WERI-Rb-1 (cell line): ENCODE measurements around the gene USP32.

Experiments used
- DNase-seq: peaks from one replicate; pipeline ENCODE4 v3.0.0-alpha.2; 2020
- H3K27ac ChIP-seq: fragments of 250-450 bp; sonication (Bioruptor Pico); 2 replicates; pipeline ENCODE4 v1.5.1; 2020; ENCODE audit warnings: mild to moderate bottlenecking, moderate library complexity
- H3K27me3 ChIP-seq: fragments of 250-450 bp; sonication (Bioruptor Pico); 2 replicates; pipeline ENCODE4 v1.5.1; 2021; ENCODE audit warnings: mild to moderate bottlenecking, low read depth, moderate library complexity; ENCODE audit not compliant: insufficient read depth, severe bottlenecking
- H3K36me3 ChIP-seq: fragments of 250-450 bp; sonication (Bioruptor Pico); 2 replicates; pipeline ENCODE4 v1.5.1; 2020; ENCODE audit warnings: mild to moderate bottlenecking, moderate library complexity
- H3K4me3 ChIP-seq: 2 replicates; pipeline ENCODE4 v1.5.1; 2011; ENCODE audit warnings: low read depth, mild to moderate bottlenecking, control low read depth, low read length
- H3K9me3 ChIP-seq: fragments of 250-450 bp; sonication (Bioruptor Pico); 2 replicates; pipeline ENCODE4 v1.5.1; 2021; ENCODE audit warnings: mild to moderate bottlenecking, moderate library complexity; ENCODE audit not compliant: severe bottlenecking
- TF ChIP-seq, protein P1 (sequence below): IDR thresholded peaks from 2 replicates; pipeline ENCODE4 v1.5.1; 2011; ENCODE audit warnings: low read depth, mild to moderate bottlenecking, control low read depth, inconsistent platforms, low read length

Gene USP32

DNA sequence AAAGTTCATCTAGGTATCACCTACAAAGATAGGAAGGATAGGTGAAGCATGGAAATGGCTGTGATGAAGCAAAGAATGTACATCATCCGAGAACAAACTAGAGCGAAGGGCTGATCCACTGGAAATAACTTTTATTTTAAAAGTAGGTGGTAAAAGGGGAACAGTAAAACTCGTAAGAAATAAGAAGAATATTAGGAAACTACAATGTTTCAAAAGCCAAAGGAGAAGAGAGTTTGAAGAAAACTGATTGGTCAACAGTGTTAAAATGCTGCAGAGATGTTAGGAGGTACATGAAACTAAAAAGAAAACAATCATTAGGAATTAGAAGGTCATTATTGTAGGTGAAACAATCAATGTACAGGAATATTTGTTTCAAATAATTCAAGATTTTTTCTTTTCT lies 108.1 kb downstream of the USP32 start:
- no peaks in the 10 kb centered on the region for H3K9me3 ChIP-seq
- no peak for DNase-seq
- no peaks in the 10 kb centered on the region for H3K27me3 ChIP-seq
- H3K36me3 ChIP-seq = peaks cover 23% of the 10 kb centered on the region
- H3K27ac ChIP-seq = no peak overlapping the region
- H3K4me3 ChIP-seq = no peak overlapping the region
- TF ChIP-seq, protein P1, sequence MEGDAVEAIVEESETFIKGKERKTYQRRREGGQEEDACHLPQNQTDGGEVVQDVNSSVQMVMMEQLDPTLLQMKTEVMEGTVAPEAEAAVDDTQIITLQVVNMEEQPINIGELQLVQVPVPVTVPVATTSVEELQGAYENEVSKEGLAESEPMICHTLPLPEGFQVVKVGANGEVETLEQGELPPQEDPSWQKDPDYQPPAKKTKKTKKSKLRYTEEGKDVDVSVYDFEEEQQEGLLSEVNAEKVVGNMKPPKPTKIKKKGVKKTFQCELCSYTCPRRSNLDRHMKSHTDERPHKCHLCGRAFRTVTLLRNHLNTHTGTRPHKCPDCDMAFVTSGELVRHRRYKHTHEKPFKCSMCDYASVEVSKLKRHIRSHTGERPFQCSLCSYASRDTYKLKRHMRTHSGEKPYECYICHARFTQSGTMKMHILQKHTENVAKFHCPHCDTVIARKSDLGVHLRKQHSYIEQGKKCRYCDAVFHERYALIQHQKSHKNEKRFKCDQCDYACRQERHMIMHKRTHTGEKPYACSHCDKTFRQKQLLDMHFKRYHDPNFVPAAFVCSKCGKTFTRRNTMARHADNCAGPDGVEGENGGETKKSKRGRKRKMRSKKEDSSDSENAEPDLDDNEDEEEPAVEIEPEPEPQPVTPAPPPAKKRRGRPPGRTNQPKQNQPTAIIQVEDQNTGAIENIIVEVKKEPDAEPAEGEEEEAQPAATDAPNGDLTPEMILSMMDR = no peak

DNA sequence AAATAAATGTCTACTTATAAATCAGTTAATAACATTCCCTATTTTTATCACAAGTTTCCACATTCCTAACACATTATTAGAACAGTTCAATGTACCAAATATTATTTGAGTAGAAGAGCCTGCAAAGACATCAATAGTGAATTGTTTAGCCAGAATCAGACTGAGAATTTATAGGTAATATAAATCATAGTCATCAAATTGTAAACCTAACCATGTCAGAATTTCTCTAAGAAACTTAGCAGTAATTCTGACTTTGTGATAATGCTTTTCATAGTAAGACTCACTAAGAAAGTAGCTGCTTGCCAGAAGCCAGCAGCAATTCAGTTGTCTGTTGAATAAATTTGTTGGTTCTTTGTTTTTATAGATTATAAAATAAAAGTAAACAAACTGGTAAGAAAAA lies 111.3 kb downstream of the USP32 start:
- H3K9me3 ChIP-seq = no peaks in the 10 kb centered on the region
- H3K27ac ChIP-seq = no peak overlapping the region
- TF ChIP-seq, protein P1 = no peak
- H3K36me3 ChIP-seq = no peaks in the 10 kb centered on the region
- no peak overlapping the region for H3K4me3 ChIP-seq
- H3K27me3 ChIP-seq = no peaks in the 10 kb centered on the region
- no peak for DNase-seq

DNA sequence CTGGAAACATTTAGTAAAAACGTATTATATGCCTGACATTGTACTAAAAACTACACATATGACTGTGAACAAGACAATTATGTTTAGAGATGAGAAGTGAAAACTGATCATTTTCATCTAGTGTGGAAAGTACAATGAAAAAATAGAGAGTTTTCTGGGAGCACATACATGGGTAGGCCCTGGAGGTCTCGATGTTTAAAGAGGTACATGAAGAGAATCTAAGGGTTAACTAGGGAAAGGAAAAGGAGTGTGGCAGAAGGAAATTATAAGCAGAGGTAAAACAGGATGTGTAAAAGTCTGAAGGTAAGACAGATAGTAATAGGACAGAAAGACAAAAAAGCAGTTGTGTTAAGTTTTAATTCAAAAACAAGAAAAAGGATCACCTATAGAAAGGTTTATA lies 113.7 kb downstream of the USP32 start:
- no peak overlapping the region for H3K4me3 ChIP-seq
- no peak overlapping the region for H3K27ac ChIP-seq
- TF ChIP-seq, protein P1 = no peak
- H3K9me3 ChIP-seq = no peaks in the 10 kb centered on the region
- H3K36me3 ChIP-seq = no peaks in the 10 kb centered on the region
- no peak for DNase-seq
- H3K27me3 ChIP-seq = no peaks in the 10 kb centered on the region

DNA sequence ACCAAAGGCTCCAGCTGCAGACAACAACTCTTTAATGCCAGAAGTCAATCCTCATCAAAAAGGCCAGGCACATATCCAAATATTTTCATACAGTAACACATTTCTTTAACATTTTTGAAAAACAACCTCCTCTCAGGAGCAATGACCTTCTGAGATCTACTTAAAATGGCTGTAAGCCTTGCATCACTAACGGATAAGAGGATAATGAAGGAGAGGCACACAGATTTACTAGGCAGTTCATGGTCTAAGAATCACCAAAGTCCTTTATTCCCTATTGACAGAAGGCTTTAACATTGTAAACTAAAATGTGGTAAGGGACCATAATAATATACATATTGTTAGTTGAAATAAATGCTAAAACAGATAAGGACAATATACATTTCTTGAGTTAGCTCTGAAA lies 114.7 kb downstream of the USP32 start:
- no peak overlapping the region for H3K4me3 ChIP-seq
- H3K9me3 ChIP-seq = no peaks in the 10 kb centered on the region
- TF ChIP-seq, protein P1 = no peak

DNA sequence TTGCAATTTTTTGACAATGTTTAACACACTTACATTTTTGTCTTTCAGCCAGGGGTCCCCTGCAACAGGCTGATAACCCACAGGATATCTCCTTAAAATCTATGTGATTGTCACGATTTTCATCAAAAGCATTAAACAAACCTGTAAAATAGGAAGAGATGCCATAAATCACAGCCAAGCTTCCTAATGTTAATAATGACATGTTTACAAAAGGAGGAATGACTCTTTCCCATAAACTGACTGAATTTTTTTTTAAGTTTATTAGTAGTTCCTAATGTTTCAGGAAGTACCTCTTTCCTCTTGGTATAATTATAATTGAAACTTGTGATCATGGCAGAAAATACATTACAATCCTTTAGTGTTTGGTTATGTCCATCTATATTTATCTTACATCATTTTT lies 122.5 kb downstream of the USP32 start:
- TF ChIP-seq, protein P1 = no peak
- H3K27ac ChIP-seq = no peak overlapping the region
- no peak for DNase-seq
- H3K9me3 ChIP-seq = no peaks in the 10 kb centered on the region
- H3K27me3 ChIP-seq = no peaks in the 10 kb centered on the region
- H3K4me3 ChIP-seq = no peak overlapping the region
- H3K36me3 ChIP-seq = peaks cover 16% of the 10 kb centered on the region

More for the DNA sequence above, 114.7 kb downstream of the USP32 start:
- H3K36me3 ChIP-seq = no peaks in the 10 kb centered on the region
- no peak for DNase-seq
- H3K27me3 ChIP-seq = no peaks in the 10 kb centered on the region
- H3K27ac ChIP-seq = peak overlapping the region; percentile 21

DNA sequence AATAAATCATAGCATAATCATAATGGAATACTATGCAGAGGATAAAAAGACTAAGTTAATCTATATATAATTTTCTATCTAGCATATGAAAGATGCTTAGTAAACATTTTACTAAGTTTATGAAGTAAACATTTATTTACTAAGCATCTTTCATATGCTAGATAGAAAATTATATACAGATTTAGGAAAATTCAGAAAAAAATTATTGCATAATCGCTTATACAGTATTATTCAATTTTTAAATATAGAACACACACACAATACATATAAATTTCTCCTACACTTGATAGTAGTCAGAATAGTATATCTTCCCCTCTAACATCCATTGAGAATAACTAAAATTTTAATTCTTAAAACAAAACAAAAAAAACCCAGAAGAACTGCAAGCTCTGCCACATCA lies 131.4 kb downstream of the USP32 start:
- no peaks in the 10 kb centered on the region for H3K27me3 ChIP-seq
- H3K4me3 ChIP-seq = no peak overlapping the region
- H3K36me3 ChIP-seq = peaks cover 13% of the 10 kb centered on the region
- TF ChIP-seq, protein P1 = no peak
- H3K27ac ChIP-seq = no peak overlapping the region
- DNase-seq = no peak
- H3K9me3 ChIP-seq = no peaks in the 10 kb centered on the region
